DND-41 (cell line): Measurements from ENCODE around the gene IFRD2.
A peak's percentile ranks its signal among the peaks of the same experiment; 100 is the strongest.
"Not testable (repeated sequence)": the region's sequence is repeated elsewhere in the genome, so short reads cannot be mapped to it uniquely, and the experiment has no call there.

ENCODE experiments used
- ATAC-seq: fragments of 200-7000 bp; cut with Tn5 transposase; 3 replicates; pipeline ENCODE4 v1.9.1; 2021; ENCODE audit warnings: low read depth; ENCODE audit not compliant: insufficient read depth
- DNase-seq: peaks from one replicate; pipeline ENCODE4 v3.0.0-alpha.2; 2020
- H2AFZ ChIP-seq: 2 replicates; pipeline ENCODE4 v1.6.0; 2012; ENCODE audit warnings: low read depth, low read length
- H3K27ac ChIP-seq: 2 replicates; pipeline ENCODE4 v1.5.1; 2012; ENCODE audit warnings: low read length, inconsistent platforms
- H3K27me3 ChIP-seq: fragments of 200-600 bp; sonication (generic); 2 replicates; pipeline ENCODE4 v1.6.0; 2012; ENCODE audit warnings: low read length, mild to moderate bottlenecking, inconsistent platforms; ENCODE audit not compliant: insufficient read depth, poor library complexity
- H3K36me3 ChIP-seq: 2 replicates; pipeline ENCODE4 v1.5.1; 2012; ENCODE audit warnings: low read length, inconsistent platforms; ENCODE audit not compliant: insufficient read depth
- H3K4me1 ChIP-seq: 2 replicates; pipeline ENCODE4 v1.5.1; 2012; ENCODE audit warnings: mild to moderate bottlenecking, low read length; ENCODE audit not compliant: insufficient read depth
- H3K4me2 ChIP-seq: 2 replicates; pipeline ENCODE4 v1.6.0; 2012; ENCODE audit warnings: mild to moderate bottlenecking, moderate library complexity, low read length, inconsistent platforms; ENCODE audit not compliant: insufficient read depth
- H3K4me3 ChIP-seq, 2 experiments: fragments of 200-600 bp in 1 of 2; shearing (Covaris generic) in 1 of 2; 2 replicates each; pipeline ENCODE4 v1.5.1; 2012 to 2016; ENCODE audit warnings: inconsistent platforms in 2 of 2, low read length in 2 of 2, mild to moderate bottlenecking in 2 of 2, low read depth in 1 of 2, moderate library complexity in 1 of 2
- H3K79me2 ChIP-seq: 2 replicates; pipeline ENCODE4 v1.6.0; 2012; ENCODE audit warnings: low read length, inconsistent platforms; ENCODE audit not compliant: insufficient read depth
- H3K9ac ChIP-seq: 2 replicates; pipeline ENCODE4 v1.6.0; 2012; ENCODE audit warnings: low read depth, mild to moderate bottlenecking, inconsistent platforms, low read length, moderate library complexity
- H3K9me3 ChIP-seq: 2 replicates; pipeline ENCODE4 v1.5.1; 2012; ENCODE audit warnings: low read length, moderate library complexity, mild to moderate bottlenecking, inconsistent platforms; ENCODE audit not compliant: insufficient read depth, severe bottlenecking
- H4K20me1 ChIP-seq: 2 replicates; pipeline ENCODE4 v1.6.0; 2012; ENCODE audit warnings: low read length; ENCODE audit not compliant: insufficient read depth
- CTCF ChIP-seq: IDR thresholded peaks from 2 replicates; pipeline ENCODE4 v1.5.1; 2012; ENCODE audit warnings: borderline replicate concordance, low read length, moderate library complexity, mild to moderate bottlenecking; ENCODE audit not compliant: poor library complexity, severe bottlenecking; ENCODE audit errors: extremely low read depth
- EZH2 ChIP-seq: IDR thresholded peaks from 3 replicates; pipeline ENCODE4 v1.6.1; 2012; ENCODE audit warnings: borderline replicate concordance, low read depth, mild to moderate bottlenecking, moderate library complexity, low read length, inconsistent platforms; ENCODE audit not compliant: severe bottlenecking

IFRD2 gene

GRCh38 chr3:50263478-50264382 is 28.5 kb downstream of the IFRD2 start:
- Histone ChIP-seq H3K9ac (no peak overlapping the region), H4K20me1 (no peaks in the 10 kb centered on the region), H3K4me3 (no peak overlapping the region), H2AFZ (no peak overlapping the region), H3K9me3 (no peaks in the 10 kb centered on the region), H3K27me3 (no peaks in the 10 kb centered on the region), H3K4me1 (peaks cover 18% of the 10 kb centered on the region), H3K79me2 (no peaks in the 10 kb centered on the region), H3K27ac (no peak overlapping the region), H3K36me3 (no peaks in the 10 kb centered on the region), H3K4me2 (no peak overlapping the region)
- no peak for DNase-seq
- no peak for TF ChIP-seq CTCF
- TF ChIP-seq EZH2 = no peak
- no peak for ATAC-seq

GRCh38 chr3:50262778-50263177 is 29.5 kb downstream of the IFRD2 start:
- no peaks in the 10 kb centered on the region for H3K27me3 ChIP-seq
- DNase-seq (no peak), ATAC-seq (no peak)
- H3K4me3 ChIP-seq = no peak overlapping the region
- no peak overlapping the region for H3K4me2 ChIP-seq
- no peak overlapping the region for H3K27ac ChIP-seq
- H3K79me2 ChIP-seq = no peaks in the 10 kb centered on the region
- H3K36me3 ChIP-seq = peaks cover 7% of the 10 kb centered on the region
- no peak overlapping the region for H2AFZ ChIP-seq
- no peaks in the 10 kb centered on the region for H3K9me3 ChIP-seq
- TF ChIP-seq CTCF = no peak
- TF ChIP-seq EZH2 = no peak
- H4K20me1 ChIP-seq = no peaks in the 10 kb centered on the region
- H3K4me1 ChIP-seq = peaks cover 18% of the 10 kb centered on the region
- H3K9ac ChIP-seq = no peak overlapping the region

GRCh38 chr3:50262200-50262599 is 30.0 kb downstream of the IFRD2 start:
- not testable (repeated sequence) for H3K79me2 ChIP-seq, H3K4me3 ChIP-seq, H4K20me1 ChIP-seq, H2AFZ ChIP-seq, ATAC-seq, H3K9ac ChIP-seq, DNase-seq, H3K4me2 ChIP-seq, H3K27me3 ChIP-seq, H3K27ac ChIP-seq, H3K9me3 ChIP-seq
- H3K36me3 ChIP-seq = peaks cover 11% of the 10 kb centered on the region
- peaks cover 18% of the 10 kb centered on the region for H3K4me1 ChIP-seq

- TF ChIP-seq CTCF = no peak
- no peak for TF ChIP-seq EZH2
- Histone ChIP-seq H2AFZ (no peak overlapping the region), H3K4me2 (0 out of 2 replicates have a peak overlapping the region, but pooled peaks have one; percentile 81), H3K4me3 (no peak overlapping the region), H3K9ac (peak overlapping the region; percentile 61; the same call in 1 of the 2 replicates), H3K4me1 (peaks cover 18% of the 10 kb centered on the region), H3K36me3 (peaks cover 18% of the 10 kb centered on the region), H3K9me3 (no peaks in the 10 kb centered on the region), H3K27me3 (no peaks in the 10 kb centered on the region), H3K27ac (no peak overlapping the region), H4K20me1 (peaks cover 8% of the 10 kb centered on the region; the same call in 1 of the 2 replicates), H3K79me2 (no peaks in the 10 kb centered on the region)
- ATAC-seq (no peak), DNase-seq (no peak)
Observed at GRCh38 chr3:50261505-50261904, 30.7 kb downstream of the IFRD2 start.
